ENCODE results near the gene DCAF12.

DCAF12 gene

DNA sequence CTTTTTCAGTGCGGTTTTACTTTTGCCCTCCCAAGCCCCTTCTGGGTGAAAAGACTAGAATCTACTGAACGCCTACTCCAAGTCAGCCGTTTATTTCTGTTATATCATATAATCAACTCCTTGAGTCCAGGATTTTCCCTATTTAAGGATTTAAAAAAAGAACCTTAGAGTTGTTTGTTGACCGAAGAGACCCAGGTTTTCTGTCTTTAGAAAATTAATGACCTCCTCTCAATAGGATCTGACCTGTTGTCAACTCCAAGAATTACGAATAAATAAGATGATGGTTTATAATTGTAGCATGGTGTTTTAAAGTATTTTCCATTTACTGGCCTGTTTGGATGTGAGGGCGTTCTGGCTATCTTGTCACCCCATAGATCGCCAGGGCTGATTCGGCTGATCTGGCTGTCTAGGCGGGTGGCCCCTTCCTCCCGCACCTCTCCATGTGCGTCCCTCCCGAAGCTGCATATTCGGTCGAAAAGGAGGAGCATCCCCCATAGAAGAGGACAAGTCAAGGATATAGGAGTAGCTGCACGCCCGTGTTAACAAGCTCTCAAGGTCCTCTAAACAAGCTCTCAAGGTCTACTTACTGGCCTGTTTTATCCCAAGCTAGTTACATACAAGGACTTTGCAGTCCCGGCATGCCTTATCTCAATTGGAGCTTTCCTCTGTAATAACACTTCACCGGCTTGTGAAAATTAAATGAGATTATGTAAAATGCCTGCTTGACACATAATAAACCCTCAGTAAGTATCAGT is 76.7 kb downstream of the DCAF12 start:
- peak in 1 of 2 experiments; percentile 2 for DNase-seq (ENCODE audit: low read depth in 1 of 2, low spot score in 1 of 2)
- no peaks in the 10 kb centered on the region for H3K27me3 ChIP-seq (ENCODE audit: insufficient read depth, poor library complexity, severe bottlenecking)
- peak overlapping the region; percentile 98 for H3K27ac ChIP-seq (replicated peaks)
- peak overlapping the region; percentile 88 for H3K4me3 ChIP-seq (replicated peaks; ENCODE audit: insufficient read depth, low read length)
- TF ChIP-seq SPI1 (IDR thresholded peaks at IDR 0.05; ENCODE audit: borderline replicate concordance, low read depth) (no peak), POLR2AphosphoS5 (IDR thresholded peaks at IDR 0.05; ENCODE audit: low read depth) (no peak), CTCF (IDR thresholded peaks at IDR 0.05; ENCODE audit: insufficient read depth, low read length) (no peak), GABPA (IDR thresholded peaks at IDR 0.05; ENCODE audit: low read depth) (0 out of 2 replicates have a peak, but pooled peaks have one; percentile 24), REST (IDR thresholded peaks at IDR 0.05; ENCODE audit: insufficient replicate concordance, low read depth) (no peak)

- peak within 1 kb of the TSS; percentile 98 for H3K27ac ChIP-seq (replicated peaks)
- peak within 1 kb of the TSS; percentile 88 for H3K4me3 ChIP-seq (replicated peaks; ENCODE audit: insufficient read depth, low read length)
- no peak for TF ChIP-seq CTCF (IDR thresholded peaks at IDR 0.05; ENCODE audit: insufficient read depth, low read length)
- TF ChIP-seq POLR2AphosphoS5 (IDR thresholded peaks at IDR 0.05; ENCODE audit: low read depth): peak; percentile 89
- peak; percentile 22; the same call in 1 of the 2 replicates for TF ChIP-seq SPI1 (IDR thresholded peaks at IDR 0.05; ENCODE audit: borderline replicate concordance, low read depth)
- peak; percentile 75 for TF ChIP-seq REST (IDR thresholded peaks at IDR 0.05; ENCODE audit: insufficient replicate concordance, low read depth)
- TF ChIP-seq GABPA (IDR thresholded peaks at IDR 0.05; ENCODE audit: low read depth): no peak
- no peaks in the 10 kb centered on the region for H3K27me3 ChIP-seq (ENCODE audit: insufficient read depth, poor library complexity, severe bottlenecking)
- DNase-seq (ENCODE audit: low read depth in 1 of 2, low spot score in 1 of 2): peak; percentile 98
Measured at GRCh38 chr9:34048727-34049629, 77.5 kb downstream of the DCAF12 start, which contains the start of gene UBAP2. Gene UBAP2, minus strand, starts transcription at chr9:34048887. Its CDS starts 31,739 bp downstream, at chr9:34017148.

DNA sequence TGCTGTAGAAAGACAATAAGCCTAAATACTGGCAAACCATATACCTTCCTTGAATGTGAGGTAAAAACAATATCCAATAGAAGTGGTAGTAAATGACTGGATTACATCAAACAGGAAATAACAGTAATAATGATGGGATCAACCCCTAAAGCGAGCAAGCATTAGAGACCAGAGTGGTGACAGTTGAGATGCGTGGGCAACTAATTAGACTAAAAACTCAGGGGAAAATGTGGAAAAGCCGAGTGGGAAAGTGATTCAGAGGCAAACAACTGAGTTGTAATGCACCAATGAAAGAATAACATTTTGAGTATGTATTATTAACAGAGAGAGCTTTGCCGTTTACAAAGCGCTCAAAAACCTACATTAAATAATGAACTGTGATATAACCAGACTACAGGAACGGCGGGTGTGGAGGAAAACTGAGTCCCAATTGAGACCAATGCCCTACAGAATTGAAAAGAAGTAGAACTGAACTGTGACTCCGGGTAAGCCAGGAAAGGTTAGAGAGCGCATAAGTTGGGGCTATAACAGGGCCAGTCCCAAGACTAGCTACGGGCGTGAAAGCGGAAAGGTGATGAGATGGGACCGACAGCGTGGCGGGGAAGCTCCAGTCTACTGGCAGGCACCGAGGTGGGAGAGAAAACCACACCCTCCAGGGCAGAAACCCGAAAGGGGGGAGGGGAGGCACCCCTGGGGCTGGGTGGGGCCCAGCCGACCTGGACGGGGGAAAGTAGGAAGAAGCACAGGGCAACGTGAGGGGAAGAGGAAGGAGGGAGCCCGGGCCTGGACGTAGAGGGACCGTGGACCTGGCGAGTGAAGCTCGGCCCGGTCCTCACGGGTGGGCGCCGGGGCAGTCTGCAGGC is 78.4 kb downstream of the DCAF12 start:
- H3K4me3 ChIP-seq (replicated peaks; ENCODE audit: insufficient read depth, low read length): peak overlapping the region; percentile 88
- TF ChIP-seq SPI1 (IDR thresholded peaks at IDR 0.05; ENCODE audit: borderline replicate concordance, low read depth): peak; percentile 9; the same call in 1 of the 2 replicates
- peak; percentile 68; the same call in 1 of the 2 replicates for TF ChIP-seq GABPA (IDR thresholded peaks at IDR 0.05; ENCODE audit: low read depth)
- TF ChIP-seq REST (IDR thresholded peaks at IDR 0.05; ENCODE audit: insufficient replicate concordance, low read depth): no peak
- no peak for TF ChIP-seq CTCF (IDR thresholded peaks at IDR 0.05; ENCODE audit: insufficient read depth, low read length)
- no peak for TF ChIP-seq POLR2AphosphoS5 (IDR thresholded peaks at IDR 0.05; ENCODE audit: low read depth)
- DNase-seq (ENCODE audit: low read depth in 1 of 2, low spot score in 1 of 2): peak in 1 of 2 experiments; percentile 77
- no peaks in the 10 kb centered on the region for H3K27me3 ChIP-seq (ENCODE audit: insufficient read depth, poor library complexity, severe bottlenecking)
- peak overlapping the region; percentile 98 for H3K27ac ChIP-seq (replicated peaks)

Data from HL-60 (cell line).